Measurements from ENCODE around the gene PRDM11. TPM values are rescaled to one million over a fixed set of nuclear protein-coding genes. Genes with fewer than 3 reads are reported as not detected.
A peak's percentile ranks its signal among the peaks of the same experiment; 100 is the strongest.

The PRDM11 gene
- total RNA-seq, 1 donor from 2014 or later = 32.9 TPM

- Mint-ChIP-seq H3K36me3 (ENCODE audit: low read depth) (peaks cover 1% of the 10 kb centered on the region), H3K4me1 (ENCODE audit: low read depth) (peaks cover 20% of the 10 kb centered on the region), H3K27me3 (ENCODE audit: low read depth) (peaks cover 30% of the 10 kb centered on the region), H3K27ac (ENCODE audit: unreplicated experiment) (no peak overlapping the region), H3K9me3 (ENCODE audit: low read depth) (no peaks in the 10 kb centered on the region), H3K4me3 (ENCODE audit: unreplicated experiment) (no peak overlapping the region)
- TF ChIP-seq CTCF (IDR thresholded peaks at IDR 0.05) = no peak
- no peak for DNase-seq (ENCODE audit: low spot score)
Observed at GRCh38 chr11:45143494-45143893, 2.9 kb upstream of the PRDM11 start.

- peaks cover 25% of the 10 kb centered on the region for H3K4me1 Mint-ChIP-seq (ENCODE audit: low read depth)
- H3K9me3 Mint-ChIP-seq (ENCODE audit: low read depth) = no peaks in the 10 kb centered on the region
- no peak overlapping the region for H3K27ac Mint-ChIP-seq (ENCODE audit: unreplicated experiment)
- no peak for TF ChIP-seq CTCF (IDR thresholded peaks at IDR 0.05)
- no peak overlapping the region for H3K4me3 Mint-ChIP-seq (ENCODE audit: unreplicated experiment)
- peaks cover 1% of the 10 kb centered on the region for H3K36me3 Mint-ChIP-seq (ENCODE audit: low read depth)
- peaks cover 25% of the 10 kb centered on the region for H3K27me3 Mint-ChIP-seq (ENCODE audit: low read depth)
- DNase-seq (ENCODE audit: low spot score) = no peak
Observed at GRCh38 chr11:45144126-45145082, 2.0 kb upstream of the PRDM11 start.

- H3K36me3 Mint-ChIP-seq (ENCODE audit: low read depth) = peaks cover 1% of the 10 kb centered on the region
- H3K9me3 Mint-ChIP-seq (ENCODE audit: low read depth) = no peaks in the 10 kb centered on the region
- peaks cover 22% of the 10 kb centered on the region for H3K27me3 Mint-ChIP-seq (ENCODE audit: low read depth)
- no peak overlapping the region for H3K27ac Mint-ChIP-seq (ENCODE audit: unreplicated experiment)
- peak overlapping the region; percentile 86 for H3K4me3 Mint-ChIP-seq (ENCODE audit: unreplicated experiment)
- DNase-seq (ENCODE audit: low spot score) = no peak
- H3K4me1 Mint-ChIP-seq (ENCODE audit: low read depth) = peaks cover 25% of the 10 kb centered on the region
- TF ChIP-seq CTCF (IDR thresholded peaks at IDR 0.05) = no peak
Observed at GRCh38 chr11:45145083-45145378, 1.4 kb upstream of the PRDM11 start.

- H3K9me3 Mint-ChIP-seq (ENCODE audit: low read depth) = no peaks in the 10 kb centered on the region
- peak overlapping the region; percentile 92 for H3K27ac Mint-ChIP-seq (ENCODE audit: unreplicated experiment)
- peak; percentile 57 for DNase-seq (ENCODE audit: low spot score)
- H3K36me3 Mint-ChIP-seq (ENCODE audit: low read depth) = peaks cover 1% of the 10 kb centered on the region
- peaks cover 17% of the 10 kb centered on the region for H3K27me3 Mint-ChIP-seq (ENCODE audit: low read depth)
- peak overlapping the region; percentile 86 for H3K4me3 Mint-ChIP-seq (ENCODE audit: unreplicated experiment)
- no peak for TF ChIP-seq CTCF (IDR thresholded peaks at IDR 0.05)
- peaks cover 25% of the 10 kb centered on the region for H3K4me1 Mint-ChIP-seq (ENCODE audit: low read depth)
Observed at GRCh38 chr11:45145379-45146071, 914 bp upstream of the PRDM11 start.

GRCh38 chr11:45147017-45147728 is 734 bp downstream of the PRDM11 start:
- peak; percentile 35 for TF ChIP-seq CTCF (IDR thresholded peaks at IDR 0.05)
- H3K4me1 Mint-ChIP-seq (ENCODE audit: low read depth) = peaks cover 25% of the 10 kb centered on the region
- peak; percentile 98 for DNase-seq (ENCODE audit: low spot score)
- H3K9me3 Mint-ChIP-seq (ENCODE audit: low read depth) = no peaks in the 10 kb centered on the region
- peaks cover 9% of the 10 kb centered on the region for H3K27me3 Mint-ChIP-seq (ENCODE audit: low read depth)
- H3K27ac Mint-ChIP-seq (ENCODE audit: unreplicated experiment) = peak overlapping the region; percentile 85
- no peaks in the 10 kb centered on the region for H3K36me3 Mint-ChIP-seq (ENCODE audit: low read depth)
- peak overlapping the region; percentile 86 for H3K4me3 Mint-ChIP-seq (ENCODE audit: unreplicated experiment)

Measured in chondrocyte (in vitro differentiated cells).